Hematopoietic multipotent progenitor cell treated with erythropoietin and hydrocortisone succinate and interleukin-3 and kit ligand, for 8 days (in vitro differentiated cells): ENCODE measurements around the gene UBE2H.

Experiments
- DNase-seq: peaks from one replicate; pipeline ENCODE4 v3.0.0-alpha.2; 2015

UBE2H gene

DNA sequence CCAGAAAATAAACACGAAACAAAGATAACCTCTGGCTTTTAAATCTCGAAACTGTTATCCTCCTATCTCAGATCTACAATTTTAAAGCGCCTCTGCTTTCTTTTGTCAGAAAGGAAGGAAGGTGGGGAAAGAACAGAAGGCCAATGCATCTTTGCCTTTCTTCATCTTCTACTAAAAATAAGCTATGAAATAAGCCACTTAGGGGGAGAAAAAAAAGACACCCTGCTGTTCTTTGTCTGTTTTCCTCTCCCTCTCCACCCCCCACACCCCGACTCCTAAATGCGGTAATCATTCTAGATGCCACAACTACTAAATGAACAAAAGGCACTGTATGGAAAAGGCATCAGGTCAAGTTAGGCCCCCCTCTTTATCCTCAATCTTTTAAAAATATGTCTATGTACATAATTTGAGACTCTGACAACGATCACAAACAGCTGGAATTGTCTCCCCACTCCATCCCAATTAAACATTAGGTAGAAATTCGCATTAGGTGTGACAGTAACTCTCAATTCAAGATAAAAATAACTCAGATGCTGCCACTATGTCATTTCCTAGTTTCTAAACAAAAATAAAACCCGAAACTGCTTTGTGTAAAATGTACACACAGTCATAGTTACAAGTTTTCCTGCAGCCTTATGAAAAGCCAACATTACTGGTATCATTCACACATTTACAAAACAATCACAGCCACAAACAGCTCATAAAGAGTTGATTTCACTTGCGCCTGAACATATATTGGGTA lies 2.4 kb downstream of the UBE2H start:
- DNase-seq, result no peak

DNA sequence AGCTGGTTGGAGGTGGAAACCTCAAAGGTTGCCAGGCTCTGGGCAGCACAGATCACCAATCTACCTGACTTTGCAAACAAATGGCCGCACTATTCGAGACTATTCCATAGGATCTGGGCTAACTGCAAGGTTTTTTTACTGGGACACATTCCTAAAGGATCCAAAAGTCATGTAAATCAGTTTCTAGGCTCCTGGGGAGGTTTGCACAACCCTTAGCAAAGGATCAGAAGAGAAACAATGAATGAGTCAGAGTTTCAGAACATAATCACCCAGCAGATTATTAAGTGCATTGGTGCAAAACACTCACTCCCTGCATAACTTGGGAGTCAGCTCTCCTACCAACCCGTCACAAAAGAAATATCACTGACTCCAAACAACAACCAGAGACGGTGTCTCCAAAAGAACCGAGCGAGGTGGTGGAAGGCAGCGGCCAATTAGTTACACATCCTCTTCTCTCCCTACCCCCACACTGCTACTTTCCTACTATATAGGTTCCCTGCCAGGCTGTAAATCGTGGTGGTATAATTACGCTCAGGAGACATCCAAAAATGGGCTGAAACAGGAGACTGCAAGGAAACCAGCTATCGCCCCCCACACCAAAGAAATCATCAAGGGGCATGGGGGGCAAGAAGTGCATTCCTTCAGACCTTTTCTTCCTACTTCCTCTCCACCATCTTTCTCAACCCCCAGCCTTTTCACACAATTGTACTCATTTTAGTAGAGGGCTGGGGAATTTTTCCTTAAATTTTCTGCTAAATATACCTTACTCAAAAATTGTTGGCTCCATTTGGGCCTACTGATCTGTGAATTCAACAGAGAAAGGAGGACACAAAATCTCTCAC lies 3.2 kb downstream of the UBE2H start:
- DNase-seq, result no peak

DNA sequence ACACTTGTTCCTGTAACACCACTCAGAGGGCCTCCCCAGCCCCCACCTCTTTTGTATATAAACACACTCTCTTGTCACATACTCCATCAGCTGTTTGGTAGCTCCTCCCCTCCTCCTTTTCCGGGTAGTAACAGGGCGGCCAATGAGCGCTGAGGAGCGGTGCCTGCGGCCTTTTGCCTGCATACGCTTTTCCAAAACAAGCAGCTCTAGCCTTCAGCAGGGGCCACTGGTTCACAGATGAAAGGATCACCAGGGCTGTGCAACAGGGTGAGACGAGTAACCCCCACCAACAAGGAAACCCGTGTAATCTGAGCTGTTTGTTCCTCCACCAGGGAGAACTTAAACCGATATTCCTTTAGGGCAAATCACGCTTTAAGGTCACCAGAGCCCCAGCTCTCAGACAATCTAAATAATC lies 3.9 kb downstream of the UBE2H start:
- DNase-seq, result peak; percentile 82

GRCh38 chr7:129948338-129948737 lies 4.4 kb downstream of the UBE2H start:
- no peak for DNase-seq

- no peak for DNase-seq
Measured at GRCh38 chr7:129947701-129948100, 5.1 kb downstream of the UBE2H start.

DNA sequence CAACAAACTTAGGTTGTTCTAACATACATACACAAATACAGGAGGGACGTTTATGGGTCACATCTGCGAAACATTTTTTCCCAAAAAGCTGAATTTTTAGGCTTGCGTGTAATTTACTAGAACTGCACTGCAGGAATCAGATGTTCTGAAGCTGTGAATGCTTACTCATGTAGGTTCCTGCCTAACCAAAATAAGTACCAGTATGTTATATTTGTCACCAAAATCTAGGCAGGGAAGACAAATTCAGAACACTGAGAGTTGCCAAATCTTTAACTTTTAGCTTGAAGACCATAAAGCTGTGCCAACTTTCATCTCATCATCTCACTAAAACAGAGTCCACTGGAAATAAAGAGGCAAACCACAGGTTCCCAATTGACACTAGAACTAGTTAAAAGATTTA lies 5.7 kb downstream of the UBE2H start:
- no peak for DNase-seq

DNA sequence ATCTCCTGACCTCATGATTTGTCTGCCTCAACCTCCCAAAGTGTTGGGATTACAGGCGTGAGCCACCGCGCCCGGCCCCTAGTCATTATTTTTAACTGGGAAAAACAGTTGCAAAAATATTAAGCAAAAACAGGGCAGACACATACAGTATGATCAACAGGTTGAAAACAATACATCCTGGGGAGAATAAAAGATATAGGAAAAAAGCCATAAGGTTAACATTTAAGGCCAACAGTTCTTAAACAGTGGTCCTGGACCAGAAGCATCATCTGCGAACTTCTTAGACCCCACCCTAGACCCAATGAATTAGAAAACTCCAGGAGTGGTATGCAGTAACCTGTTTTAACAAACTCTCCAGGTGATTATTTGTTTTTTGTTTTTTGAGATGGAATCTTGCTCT lies 6.5 kb downstream of the UBE2H start:
- no peak for DNase-seq

GRCh38 chr7:129943352-129943751 lies 9.4 kb downstream of the UBE2H start:
- no peak for DNase-seq

GRCh38 chr7:129940329-129940728 lies 12.4 kb downstream of the UBE2H start:
- DNase-seq, result no peak

DNA sequence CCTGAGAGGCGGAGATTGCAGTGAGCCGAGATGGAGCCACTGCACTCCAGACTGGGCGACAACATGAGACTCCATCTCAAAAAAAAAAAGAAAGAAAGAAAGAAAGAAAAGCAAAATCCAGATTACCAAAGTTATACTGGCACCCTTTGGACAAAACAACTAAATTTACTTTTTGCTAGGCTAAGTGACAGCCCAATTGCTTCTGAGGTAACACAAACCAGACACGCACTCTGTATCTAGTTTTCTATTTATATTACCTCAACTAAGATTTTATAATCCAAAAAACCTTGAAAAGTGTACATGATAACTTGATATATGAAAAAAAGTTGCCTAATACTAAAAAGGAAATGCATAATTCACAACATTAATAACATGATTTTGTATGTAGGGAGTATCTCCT lies 12.9 kb downstream of the UBE2H start:
- no peak for DNase-seq

DNA sequence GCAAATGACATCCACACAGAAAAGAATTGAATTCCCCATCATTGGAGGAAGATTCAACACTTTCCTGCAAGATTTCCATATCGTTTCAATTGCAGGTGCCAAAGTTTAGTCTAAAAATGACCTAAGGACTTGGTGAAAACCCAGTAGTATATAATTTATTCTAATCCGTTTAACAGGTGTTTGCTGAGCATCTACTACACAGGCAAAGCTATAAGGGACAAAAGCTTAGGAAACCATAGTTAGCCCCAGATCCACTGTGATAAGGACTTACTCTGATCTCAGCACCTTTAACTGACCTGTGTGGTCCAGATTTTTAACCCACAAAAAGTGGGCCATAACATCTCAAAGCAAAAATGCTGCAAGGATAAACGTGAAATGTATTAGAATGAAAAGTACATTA lies 19.1 kb downstream of the UBE2H start:
- no peak for DNase-seq

DNA sequence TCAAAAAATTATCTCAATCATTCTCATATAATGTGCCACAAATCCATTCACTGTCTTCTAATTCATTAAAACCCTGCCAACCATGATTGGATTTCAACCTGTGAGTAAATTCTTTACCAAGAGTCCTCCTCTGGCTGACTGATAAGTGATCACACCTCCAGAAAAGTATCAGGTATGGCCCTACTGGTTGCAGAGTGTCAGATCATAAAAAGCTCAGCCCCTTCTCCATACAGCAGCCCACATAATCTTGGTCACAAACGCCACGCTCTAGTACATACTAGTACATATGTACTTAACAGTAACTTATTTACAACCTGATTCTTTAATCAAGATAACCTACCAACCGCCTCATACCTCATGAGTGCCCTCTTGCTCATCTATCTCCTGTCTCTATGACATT lies 26.1 kb downstream of the UBE2H start:
- no peak for DNase-seq

DNA sequence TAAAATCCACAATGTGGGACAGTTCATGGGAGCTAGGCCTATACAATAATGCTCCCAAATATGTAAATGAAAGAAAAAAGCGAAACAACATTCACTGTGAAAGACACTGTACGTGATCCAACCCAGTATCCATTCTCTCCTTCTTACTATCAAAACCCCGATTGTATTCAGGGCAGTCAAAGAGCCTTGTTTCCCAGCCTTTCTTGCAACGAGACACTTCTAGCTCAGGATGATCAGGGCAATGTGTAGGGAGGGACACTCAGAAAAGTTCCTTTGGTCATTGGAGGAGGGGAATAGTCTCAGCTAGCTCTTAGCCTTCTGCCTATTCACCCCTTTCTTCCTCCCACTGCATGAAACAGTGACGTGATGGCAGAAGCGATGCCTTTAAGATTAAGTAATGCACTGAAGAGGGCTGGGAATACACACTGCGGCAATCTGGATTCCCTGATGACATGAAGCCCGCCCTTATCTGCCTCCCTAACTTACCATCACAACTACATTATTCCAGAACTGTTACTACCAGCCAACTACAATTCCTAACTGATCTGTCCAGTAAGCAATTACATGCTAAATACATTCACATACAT lies 27.3 kb downstream of the UBE2H start:
- DNase-seq, result no peak

GRCh38 chr7:129924602-129925001 lies 28.2 kb downstream of the UBE2H start:
- no peak for DNase-seq

- no peak for DNase-seq
Measured at GRCh38 chr7:129923709-129924108, 29.1 kb downstream of the UBE2H start.

DNA sequence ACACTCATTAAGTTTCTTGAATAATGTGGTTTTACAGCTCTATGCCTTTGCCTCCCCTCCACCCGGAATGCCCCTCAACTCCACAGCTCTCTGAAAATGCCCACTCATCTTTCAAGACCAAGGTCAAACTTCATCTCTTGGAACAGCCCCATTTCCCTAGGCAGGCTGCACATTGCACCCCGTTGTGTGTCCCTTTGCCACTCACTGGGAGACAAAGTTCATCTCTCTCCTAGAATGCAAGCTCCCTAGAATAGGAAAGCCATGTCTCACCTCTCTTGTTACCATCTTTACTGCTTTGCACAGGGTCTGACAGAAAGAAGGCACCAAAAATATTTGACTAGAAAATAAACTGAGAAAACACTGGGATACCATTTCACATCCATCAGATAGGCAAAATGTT lies 33.3 kb downstream of the UBE2H start:
- no peak for DNase-seq

DNA sequence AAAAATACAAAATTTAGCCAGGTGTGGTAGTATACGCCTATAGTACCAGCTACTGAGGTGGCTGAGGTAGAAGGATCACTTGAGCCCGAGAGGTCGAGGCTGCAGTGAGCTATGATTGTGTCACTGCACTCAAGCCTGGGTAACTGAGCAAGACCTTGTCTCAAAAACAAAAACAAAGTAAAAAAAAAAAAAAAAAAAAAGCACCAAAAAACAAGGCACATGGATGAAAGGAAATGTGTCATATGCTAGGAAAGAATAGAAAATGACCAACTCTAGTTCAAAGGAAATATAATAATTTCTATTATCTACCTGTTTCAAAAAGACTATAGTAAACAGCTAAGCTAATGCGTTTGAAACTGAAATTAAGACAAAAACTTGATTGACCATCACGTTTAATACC lies 33.8 kb downstream of the UBE2H start:
- DNase-seq, result no peak

DNA sequence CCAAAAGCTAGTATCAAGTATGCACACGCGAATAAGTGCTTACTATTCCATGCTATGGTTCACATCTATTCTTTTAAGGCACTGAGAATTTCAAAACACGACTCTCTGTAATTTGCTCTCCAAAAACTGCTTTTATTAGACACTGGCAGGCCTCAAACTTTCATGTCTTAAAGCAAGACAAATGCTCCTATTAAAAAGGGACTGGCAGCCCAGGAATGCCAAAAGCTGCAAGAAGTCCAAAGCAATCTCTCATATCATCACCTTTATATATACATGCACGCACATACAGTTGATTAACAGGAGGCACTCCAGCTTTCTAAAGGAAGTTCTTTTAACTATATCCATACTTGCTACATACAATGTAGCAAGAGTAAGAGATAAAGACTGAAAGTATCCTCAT lies 34.8 kb downstream of the UBE2H start:
- DNase-seq, result no peak

DNA sequence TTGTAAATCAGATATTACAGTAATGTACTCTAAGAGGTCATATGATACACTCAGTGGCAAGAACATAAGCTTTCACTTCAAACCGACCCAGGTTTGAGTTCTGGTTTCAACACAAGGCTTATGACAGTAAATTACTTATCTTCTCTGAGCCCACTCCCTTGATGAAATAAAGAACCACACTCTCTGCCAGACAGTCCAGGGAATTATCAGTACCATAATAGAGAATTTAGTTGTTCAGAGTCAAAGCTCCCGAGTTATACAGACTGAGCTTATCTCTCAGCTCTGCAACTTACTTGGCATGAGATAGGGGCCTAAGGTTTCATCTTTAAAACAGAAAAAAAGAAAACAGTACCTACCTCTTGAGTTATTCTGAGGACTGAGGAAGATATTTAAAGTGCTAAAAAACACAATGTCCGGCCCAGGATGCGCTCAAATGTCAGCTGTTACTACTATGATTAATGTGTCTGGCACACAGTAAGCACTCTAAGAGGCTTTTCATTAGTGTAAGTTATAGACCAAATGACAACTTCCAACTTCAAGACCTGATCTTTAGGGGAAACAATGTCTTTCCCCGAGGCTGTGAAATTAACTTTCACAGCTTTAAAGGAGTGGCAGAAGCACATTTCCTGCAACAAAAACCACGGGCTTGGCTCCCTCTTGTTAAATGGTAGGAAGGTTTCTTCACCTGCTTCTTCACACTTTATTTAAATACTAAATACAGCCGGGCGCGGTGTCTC lies 38.1 kb downstream of the UBE2H start:
- peak; percentile 53 for DNase-seq

GRCh38 chr7:129913428-129913827 lies 39.3 kb downstream of the UBE2H start:
- no peak for DNase-seq

DNA sequence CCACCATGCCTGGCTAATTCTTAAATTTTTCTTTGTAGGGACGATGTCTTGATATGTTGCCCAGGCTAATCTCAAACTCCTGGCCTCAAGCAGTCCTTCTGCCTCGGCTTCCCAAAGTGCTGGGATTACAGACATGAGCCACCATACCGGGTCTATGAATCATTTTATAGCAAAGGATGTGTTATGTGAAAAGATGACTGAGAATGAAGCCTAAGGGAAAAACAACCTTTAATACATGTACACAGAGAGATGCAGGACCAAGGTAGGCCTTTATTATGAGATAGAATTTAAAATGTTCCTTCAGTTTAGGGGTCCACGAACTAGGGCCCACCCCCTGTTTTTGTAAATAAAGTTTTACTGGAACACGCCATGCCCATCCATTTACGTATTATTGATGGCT lies 41.0 kb downstream of the UBE2H start:
- no peak for DNase-seq

DNA sequence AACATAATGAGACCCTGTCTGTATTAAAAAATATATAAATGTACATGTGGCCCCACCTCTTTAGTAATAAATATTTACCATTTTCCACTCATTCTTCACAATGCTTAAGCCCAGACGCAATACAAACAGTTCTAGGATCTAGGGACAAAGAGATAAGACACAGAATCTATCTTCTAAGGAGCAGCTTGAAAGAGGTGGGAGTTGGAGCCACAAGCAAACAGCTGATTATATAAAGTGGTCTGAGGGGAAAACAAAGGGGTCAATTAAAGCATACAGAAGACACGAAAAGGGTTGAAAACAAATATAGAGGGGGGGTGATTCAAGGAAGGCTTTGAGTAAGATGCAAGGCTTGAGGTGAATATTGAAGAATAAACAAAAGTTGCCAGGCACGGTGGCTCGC lies 43.1 kb downstream of the UBE2H start:
- peak; percentile 10 for DNase-seq

- DNase-seq, result no peak
Measured at GRCh38 chr7:129908181-129908580, 44.6 kb downstream of the UBE2H start.
